ENCODE measurements around the gene BFAR.

GRCh38 chr16:14634389-14634725, 1.6 kb downstream of the BFAR start:
- TF ChIP-seq, protein P1, sequence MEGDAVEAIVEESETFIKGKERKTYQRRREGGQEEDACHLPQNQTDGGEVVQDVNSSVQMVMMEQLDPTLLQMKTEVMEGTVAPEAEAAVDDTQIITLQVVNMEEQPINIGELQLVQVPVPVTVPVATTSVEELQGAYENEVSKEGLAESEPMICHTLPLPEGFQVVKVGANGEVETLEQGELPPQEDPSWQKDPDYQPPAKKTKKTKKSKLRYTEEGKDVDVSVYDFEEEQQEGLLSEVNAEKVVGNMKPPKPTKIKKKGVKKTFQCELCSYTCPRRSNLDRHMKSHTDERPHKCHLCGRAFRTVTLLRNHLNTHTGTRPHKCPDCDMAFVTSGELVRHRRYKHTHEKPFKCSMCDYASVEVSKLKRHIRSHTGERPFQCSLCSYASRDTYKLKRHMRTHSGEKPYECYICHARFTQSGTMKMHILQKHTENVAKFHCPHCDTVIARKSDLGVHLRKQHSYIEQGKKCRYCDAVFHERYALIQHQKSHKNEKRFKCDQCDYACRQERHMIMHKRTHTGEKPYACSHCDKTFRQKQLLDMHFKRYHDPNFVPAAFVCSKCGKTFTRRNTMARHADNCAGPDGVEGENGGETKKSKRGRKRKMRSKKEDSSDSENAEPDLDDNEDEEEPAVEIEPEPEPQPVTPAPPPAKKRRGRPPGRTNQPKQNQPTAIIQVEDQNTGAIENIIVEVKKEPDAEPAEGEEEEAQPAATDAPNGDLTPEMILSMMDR (IDR thresholded peaks at IDR 0.05; ENCODE audit: insufficient read depth, low read length): no peak
- no peak for TF ChIP-seq POLR2AphosphoS5 (IDR thresholded peaks at IDR 0.05; ENCODE audit: low read depth)
- TF ChIP-seq, protein P2, sequence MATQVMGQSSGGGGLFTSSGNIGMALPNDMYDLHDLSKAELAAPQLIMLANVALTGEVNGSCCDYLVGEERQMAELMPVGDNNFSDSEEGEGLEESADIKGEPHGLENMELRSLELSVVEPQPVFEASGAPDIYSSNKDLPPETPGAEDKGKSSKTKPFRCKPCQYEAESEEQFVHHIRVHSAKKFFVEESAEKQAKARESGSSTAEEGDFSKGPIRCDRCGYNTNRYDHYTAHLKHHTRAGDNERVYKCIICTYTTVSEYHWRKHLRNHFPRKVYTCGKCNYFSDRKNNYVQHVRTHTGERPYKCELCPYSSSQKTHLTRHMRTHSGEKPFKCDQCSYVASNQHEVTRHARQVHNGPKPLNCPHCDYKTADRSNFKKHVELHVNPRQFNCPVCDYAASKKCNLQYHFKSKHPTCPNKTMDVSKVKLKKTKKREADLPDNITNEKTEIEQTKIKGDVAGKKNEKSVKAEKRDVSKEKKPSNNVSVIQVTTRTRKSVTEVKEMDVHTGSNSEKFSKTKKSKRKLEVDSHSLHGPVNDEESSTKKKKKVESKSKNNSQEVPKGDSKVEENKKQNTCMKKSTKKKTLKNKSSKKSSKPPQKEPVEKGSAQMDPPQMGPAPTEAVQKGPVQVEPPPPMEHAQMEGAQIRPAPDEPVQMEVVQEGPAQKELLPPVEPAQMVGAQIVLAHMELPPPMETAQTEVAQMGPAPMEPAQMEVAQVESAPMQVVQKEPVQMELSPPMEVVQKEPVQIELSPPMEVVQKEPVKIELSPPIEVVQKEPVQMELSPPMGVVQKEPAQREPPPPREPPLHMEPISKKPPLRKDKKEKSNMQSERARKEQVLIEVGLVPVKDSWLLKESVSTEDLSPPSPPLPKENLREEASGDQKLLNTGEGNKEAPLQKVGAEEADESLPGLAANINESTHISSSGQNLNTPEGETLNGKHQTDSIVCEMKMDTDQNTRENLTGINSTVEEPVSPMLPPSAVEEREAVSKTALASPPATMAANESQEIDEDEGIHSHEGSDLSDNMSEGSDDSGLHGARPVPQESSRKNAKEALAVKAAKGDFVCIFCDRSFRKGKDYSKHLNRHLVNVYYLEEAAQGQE (IDR thresholded peaks at IDR 0.05; ENCODE audit: insufficient replicate concordance, low read depth): no peak

All from HL-60 (cell line).